Fibroblast of peridontal ligament (primary cell): ENCODE results near the gene NTRK2.

Source experiments
- DNase-seq: peaks from one replicate; pipeline ENCODE4 v3.0.0-alpha.2; 2010; ENCODE audit errors: extremely low read depth

NTRK2 gene

DNA sequence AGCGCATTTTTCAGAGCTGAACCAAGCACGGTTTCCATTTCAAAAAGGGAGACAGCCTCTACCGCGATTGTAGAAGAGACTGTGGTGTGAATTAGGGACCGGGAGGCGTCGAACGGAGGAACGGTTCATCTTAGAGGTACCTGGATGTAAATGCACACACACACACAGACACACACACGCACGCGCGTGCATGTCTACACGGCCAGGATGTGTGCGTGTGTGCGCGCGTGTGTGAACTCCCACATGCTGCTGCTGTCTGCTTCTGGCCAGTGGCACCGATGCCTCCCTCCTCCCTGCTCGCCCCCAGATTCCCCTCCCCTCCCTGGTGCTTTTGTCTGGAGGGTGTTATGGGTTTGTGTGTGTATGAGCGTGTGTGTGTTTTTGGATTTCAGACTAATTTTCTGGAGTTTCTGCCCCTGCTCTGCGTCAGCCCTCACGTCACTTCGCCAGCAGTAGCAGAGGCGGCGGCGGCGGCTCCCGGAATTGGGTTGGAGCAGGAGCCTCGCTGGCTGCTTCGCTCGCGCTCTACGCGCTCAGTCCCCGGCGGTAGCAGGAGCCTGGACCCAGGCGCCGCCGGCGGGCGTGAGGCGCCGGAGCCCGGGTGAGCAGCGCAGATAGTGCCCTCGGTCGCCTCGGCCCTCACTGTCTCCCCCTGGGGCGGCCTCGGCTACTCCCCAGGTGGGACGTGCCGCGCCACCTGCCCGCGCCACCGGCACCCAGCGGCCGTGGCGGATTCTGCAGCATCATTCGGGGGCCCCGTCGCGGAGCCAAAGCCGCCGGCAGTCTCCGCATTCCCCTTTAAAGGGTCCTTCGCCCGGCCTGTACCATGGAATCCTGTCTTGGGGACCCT is at the start of gene NTRK2:
Gene NTRK2 (plus strand): TSS at position 442 of the 850 bp plus-strand sequence. CDS start 1,020 bp downstream, outside the sequence.
- peak; percentile 17 for DNase-seq

DNA sequence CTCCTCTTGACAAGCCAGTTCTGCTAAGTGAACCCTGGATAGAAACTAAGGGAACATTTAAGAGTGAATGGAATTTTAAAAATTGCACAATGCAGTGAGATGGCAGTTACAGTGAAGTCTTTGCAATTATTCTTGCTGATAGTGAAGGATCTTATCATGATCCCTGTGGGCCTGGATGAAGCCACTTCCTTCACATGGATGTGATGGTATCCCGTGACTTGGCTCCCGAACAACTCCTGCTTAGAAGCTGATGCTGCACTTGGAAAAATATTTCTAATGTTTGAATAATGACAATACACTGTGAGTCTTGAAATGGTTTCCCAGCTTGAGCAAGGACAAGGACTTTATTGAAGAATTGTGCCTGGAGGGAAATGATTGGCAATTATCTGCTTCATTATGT is 49.2 kb upstream of the NTRK2 start:
- DNase-seq, result no peak

DNA sequence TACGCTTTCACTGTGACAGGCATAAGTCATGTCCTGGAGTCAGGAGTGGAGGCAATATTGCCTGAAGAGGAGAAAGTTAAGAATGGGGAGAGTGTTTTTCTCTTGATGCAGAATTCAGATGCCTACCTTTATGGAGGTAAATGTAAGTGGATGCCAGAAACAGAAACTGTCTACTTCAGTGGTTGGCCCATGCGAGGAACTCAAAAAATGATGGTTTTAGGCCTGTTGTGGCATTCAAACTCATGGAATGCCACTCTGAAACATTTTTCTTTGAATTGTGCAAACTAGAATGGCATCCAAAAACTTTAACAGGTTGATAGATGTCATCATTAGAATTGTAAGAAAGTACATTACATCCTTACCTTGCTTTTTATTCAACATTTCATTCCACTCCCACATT is 47.7 kb upstream of the NTRK2 start:
- no peak for DNase-seq

DNA sequence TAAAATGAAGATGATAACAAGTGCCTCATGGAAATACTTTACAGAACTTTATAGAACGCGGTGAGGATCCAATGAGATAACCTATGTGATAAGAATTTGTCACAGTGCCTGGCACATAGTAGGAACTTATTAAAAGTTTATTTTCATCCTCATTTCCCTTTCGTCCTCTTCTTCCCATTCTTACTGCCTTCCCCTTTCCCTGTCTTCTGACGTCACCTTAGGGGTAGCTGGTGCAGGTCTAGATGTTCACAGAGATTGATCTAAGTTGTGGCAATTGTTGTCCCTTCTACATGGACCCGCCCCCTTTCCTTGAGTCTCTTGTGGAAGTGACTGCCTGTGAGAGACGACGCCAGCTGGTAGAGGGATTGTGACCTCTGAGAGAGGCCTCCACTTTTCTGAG is 46.5 kb upstream of the NTRK2 start:
- no peak for DNase-seq

DNA sequence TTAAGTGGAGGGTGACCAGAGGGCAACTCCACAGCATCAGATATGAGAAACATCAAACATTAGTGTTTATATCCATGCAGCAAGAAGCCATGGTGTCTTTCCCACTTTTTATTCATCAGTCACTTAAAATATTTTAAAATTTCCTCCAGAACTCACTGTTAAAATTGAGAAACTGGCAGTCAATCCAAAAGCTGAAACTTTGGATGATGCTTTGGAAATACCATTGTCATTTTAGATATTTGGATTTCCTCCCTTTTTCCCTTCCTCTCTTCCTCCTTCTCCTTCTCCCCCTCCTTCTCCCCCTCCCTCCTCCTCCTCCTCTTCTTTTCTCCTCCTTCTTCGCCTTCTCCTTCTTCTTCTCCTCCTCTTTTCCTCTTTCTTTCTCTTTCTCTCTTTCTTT is 33.1 kb upstream of the NTRK2 start:
- no peak for DNase-seq

DNA sequence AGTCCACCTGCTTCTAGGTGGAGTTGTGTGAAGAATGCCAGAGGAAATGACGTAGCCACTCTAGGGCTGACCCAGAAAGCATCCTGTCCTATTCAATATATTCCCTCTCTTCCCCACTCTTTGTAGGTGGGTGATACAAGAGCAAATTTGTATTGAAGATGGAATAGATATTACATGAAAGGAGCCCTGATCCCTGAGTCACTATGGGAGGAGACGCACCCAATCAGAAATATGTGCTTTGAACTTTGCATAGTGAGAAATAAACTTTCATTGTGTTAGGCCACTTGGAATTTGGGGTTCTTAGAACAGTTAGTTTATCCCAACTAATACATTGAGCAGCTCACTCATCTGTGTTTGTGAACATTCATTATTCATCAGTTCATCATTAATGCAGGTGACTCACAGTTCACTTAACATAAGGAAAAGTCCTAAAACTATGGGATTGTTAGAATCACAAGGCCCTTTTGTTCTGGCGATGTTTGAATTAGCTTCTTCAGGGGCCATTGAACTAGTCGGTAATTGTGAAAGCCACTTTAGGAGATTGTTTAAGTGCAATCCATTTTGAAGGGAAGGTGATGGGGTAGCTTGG is 26.9 kb upstream of the NTRK2 start:
- no peak for DNase-seq

DNA sequence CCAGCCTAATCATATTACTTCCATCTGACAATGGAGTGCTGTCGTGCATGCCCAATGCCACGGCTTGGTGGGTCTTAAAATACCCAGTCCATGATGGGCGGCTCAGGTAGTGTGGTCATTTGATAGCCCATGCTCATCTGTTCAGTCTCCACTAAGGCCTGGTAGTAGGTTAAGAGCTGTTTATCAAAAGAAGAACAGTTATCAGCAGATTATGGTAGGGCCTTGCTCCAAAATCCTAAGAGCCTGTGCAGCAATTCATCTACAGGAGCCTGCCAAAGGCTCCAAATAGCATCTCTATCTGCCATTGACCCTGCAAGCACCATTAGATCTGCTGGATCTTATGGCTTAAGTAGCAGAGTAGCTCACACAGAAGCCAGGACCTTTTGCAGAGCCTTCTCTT is 21.8 kb upstream of the NTRK2 start:
- DNase-seq, result no peak

DNA sequence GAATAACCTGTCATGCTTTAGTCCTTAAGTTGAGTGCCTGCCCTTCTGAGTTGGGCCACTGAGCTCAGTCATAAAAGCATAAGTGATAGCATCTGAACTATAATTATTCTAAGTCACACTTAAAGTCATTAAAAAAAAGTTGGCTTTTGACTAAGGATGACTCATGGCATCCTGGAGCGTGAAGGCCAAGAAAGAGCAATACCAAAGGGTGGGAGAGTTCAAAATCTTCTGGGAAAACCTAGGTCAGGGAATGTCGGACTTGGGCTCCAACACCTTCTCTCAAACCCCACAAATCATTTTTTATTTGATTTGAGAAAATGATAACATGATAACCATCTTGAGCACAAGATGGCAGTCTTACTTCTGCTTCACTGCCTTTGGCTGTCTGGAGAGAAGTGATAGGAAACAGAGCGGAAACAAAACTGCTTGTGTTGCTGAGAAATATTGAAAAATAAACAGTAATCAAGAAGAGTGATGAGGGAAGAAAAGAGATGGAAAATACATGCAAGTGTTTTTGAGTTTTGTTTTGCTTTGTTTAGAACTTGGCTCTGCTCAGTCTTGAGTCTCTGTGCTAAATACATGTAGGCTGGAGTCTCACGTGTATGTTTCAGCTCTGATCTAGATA is 16.9 kb upstream of the NTRK2 start:
- no peak for DNase-seq

DNA sequence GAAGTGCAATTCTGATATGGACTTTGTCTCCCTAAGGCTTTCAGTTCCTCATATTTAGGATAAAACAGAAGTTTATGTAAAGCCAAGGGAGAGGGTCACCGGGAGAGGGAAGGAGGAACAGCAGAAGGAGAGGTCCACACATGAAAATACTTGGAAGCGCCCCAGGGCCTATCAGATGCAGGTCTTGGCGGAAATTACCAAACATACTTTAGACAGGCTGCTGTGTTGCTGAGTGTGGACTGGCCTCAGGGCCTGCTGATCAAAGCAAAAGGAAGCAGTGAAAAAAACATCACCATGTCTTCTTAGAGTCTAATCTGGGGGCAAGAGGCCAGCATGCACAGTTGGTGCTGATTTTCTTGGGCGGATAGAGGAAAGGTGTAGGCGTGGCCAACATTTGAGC is 14.1 kb upstream of the NTRK2 start:
- no peak for DNase-seq

DNA sequence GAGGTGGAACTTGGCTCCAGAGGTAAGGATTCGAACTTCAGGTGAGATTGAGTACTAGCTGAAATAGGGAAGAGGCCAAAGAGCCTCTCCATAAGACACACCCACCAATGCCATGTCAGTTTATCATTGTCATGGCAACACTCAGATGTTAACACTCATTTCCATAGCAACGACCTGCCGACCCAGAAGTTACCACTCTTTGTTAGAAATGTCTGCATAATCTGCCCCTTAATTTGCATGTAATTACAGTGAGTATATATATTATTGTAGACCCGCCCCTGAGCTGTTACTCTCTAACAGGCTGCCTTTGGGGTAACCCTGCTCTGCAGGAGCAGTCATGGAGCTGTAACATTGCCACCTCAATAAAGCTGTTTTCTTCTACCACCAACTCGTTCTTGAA is 10.2 kb upstream of the NTRK2 start:
- DNase-seq, result no peak

DNA sequence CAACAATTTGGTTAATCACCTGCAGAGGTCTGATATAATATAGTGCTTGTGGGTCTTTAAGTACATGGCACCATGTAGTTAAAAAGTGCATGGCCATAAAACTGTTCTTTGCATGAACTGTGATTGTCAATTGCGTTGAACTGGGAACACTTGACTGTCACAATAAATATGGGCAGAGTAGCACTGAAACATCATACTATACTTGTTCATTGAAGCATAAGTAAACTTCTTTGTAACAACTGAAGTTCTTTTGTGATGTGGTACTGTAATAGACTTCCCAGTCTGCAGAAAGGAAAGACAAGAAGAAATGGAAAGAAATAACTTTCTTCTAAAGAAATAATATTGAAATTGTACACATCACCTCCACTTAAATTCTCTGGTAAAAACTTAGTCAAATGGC is 9.8 kb upstream of the NTRK2 start:
- no peak for DNase-seq

DNA sequence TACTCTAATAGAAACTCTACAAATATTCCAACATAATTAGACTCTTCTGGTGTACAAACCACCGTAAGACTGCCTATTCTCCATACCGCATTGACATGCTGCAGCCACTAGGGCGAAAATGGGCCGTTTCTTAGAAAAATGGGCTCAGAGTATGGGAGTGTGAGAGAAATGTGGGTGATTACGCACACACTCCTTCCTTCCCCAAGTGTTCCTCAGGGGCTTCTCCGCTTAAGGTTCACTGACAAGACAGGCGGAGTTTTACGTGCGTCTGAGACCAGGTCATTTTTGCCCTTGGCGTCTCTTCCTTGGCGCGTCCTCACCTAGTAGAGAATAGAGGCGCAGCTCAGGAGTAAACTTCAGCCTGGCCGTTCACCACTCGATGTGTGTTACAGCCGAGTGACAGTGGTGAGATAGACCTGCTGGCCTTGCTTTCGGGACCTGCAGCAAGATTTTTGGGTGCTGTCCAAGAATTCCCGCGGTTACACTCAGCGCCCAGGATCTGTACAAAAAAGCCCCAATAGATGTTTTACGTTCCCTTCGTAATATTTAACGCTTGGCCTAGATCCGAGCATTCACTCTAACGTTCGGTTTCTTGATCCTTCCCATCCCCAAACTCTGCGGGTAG is 1.8 kb upstream of the NTRK2 start:
- peak; percentile 5 for DNase-seq

DNA sequence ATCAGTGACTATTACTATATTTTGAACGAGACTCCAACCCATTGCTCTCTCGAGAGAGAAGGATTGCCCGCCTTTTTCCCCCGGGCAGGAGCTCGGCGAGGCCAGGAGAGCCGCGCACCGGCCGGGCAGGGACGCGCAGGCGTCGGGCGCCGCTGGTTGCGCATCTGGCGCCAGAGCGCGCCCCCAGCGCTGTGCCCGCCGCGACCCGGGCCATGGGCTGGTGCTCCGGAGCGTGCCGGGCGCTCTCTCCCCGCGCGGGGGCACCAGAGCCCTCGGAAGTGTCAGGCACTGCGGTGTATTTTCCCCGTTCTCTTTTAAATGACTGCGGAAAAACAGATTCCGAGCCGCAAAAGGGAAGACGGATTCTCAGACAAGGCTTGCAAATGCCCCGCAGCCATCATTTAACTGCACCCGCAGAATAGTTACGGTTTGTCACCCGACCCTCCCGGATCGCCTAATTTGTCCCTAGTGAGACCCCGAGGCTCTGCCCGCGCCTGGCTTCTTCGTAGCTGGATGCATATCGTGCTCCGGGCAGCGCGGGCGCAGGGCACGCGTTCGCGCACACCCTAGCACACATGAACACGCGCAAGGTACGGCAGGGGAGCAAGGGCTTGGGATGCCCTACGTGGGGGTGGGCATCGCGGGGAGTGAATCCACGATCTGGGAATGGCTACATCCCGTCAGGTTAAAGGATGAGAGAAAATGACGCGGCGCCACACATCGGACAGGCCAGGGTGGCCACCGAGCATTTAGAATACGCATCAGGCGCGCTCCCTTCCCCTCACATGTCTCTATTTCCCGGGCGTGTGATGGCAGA is 1.1 kb upstream of the NTRK2 start:
- DNase-seq, result peak; percentile 44

DNA sequence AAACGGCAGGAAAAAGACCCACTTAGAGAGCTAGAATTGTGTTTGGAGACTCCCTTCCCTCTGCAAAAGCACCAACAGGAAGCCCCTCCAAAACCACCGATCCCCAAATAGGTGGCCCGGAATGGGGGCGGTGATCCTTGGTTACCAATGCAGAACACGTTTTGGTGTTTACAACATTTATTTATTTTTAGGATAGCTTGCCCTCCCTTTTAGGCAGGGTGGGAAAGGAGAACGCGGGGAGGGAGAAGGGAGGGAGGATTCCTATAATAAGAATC is 579 bp upstream of the NTRK2 start:
- DNase-seq, result no peak

DNA sequence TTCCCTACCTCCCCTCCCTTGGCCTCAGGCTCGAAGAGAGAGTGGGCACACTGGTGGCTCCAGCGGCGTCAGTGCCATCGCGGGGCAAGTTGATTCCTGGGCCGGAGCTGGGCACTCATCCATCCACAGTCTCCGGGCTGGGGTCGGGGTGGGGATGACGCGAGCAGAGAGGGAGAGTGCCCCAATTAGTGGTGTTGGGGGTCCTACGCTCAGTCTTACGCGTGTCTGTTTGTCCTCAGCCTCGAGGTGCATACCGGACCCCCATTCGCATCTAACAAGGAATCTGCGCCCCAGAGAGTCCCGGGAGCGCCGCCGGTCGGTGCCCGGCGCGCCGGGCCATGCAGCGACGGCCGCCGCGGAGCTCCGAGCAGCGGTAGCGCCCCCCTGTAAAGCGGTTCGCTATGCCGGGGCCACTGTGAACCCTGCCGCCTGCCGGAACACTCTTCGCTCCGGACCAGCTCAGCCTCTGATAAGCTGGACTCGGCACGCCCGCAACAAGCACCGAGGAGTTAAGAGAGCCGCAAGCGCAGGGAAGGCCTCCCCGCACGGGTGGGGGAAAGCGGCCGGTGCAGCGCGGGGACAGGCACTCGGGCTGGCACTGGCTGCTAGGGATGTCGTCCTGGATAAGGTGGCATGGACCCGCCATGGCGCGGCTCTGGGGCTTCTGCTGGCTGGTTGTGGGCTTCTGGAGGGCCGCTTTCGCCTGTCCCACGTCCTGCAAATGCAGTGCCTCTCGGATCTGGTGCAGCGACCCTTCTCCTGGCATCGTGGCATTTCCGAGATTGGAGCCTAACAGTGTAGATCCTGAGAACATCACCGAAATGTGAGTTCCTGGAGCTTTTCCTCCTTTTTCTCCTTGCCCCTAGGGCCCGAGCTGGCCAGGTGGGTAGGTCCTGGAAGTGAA is 861 bp downstream of the NTRK2 start:
- no peak for DNase-seq

DNA sequence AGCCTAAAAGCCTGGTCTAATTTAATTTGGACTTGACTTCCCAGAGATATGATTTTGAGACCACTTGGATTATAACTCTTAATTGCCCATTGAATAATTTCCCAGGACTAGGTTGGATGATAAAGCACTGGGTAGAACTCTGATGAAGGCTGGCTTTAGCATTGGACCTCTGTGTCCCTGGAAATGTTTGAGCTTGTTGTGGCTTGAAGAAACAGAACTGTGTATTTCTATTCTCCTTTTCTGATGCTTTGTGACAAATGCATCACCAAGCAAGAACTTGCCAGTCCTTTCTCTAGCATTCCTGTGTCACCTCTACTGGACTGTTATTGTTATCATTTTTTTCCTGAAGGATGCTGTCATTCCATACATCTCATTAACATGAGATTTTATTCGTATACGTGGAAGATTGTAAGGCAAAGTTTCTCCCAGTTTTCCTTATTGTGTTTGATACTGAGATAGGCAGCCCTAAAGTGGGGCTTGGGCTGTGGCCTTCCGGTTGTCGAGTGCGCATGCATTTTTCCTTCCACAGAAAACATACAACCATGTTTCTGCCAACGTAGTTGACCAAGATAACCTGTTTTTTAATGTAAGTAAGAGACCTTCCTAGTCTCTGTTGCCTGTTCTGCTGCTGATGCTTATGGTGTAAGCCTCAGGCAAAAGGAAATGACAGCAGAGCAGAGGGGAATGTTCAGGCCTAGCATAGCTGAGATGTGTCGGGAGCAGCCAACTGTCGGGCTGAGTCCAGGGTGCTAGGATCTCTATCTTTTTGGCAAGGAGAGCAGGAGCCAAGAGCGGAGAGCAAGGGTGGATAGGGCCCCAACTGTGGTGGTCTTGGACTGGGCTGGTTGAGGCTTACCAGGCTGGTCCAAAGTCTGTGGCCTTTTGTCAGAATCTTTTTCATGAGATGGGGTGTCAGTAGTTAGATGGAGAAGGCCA is 2.3 kb downstream of the NTRK2 start:
- no peak for DNase-seq

DNA sequence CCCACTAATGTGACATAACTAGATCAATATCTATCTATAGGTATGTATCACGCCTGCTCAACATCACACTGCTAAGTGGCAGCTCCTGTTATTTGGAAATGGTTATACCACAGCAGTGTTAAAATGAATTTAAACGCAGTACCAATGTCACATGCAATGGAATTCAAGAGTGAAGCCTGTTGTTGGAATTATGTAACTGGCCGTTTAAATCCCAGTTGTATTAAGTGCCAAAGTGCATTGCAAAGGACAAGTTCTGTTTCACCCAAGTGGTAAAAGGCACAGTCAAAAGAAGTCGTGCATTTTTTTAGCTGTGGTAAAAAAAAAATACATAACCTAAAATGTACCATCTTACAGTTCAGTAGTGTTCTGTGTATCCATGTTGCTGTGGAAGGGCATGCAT is 4.3 kb downstream of the NTRK2 start:
- no peak for DNase-seq

DNA sequence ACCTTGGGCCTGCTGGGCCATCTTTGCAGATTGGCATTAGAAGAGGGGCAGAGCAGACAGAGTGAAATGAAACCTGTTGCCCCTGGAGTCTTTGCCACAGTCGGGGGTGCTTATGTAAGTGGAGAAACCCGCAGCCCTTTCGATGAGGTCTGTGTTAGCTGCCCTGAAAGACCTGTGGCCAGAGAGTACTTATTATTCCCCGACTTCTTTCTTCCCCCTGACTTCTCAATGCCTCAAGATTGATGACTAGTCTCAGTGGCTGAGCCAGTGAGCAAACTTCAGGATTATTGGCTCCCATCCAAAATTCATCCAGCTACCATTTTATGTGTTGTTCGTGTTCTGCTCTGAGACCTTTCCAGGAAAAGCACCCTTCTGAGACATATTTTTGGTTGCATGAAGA is 7.6 kb downstream of the NTRK2 start:
- DNase-seq, result no peak

DNA sequence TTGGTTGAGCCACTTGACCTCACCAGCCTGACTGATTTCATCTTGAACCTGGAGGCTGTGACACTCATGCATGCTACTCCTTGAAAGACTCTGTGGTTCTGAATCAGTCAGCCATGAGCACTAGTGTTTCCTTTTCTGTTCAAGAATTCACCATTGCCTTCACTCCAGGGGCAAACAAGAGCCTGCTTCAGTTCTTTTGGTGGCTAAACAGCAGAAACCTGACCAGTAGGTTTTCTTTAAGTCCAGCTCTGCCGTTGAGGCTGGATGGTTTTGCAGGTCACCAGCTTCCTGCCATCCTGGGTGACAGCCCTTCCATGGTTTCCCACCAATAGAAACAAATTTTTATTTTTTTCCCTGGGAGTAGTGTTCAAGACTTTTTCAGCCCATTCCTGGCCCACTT is 10.0 kb downstream of the NTRK2 start:
- DNase-seq, result no peak
